ENCODE data around the gene CBY3. TPM values are rescaled to one million over a fixed set of nuclear protein-coding genes. Genes with fewer than 3 reads are reported as not detected.

Gene CBY3
- not detected in 5 replicates for total RNA-seq (2022; extraction: Qiagen RNA extraction)

GRCh38 chr5:179680780-179681401 lies at the start of gene CBY3:
Gene CBY3 (minus strand): TSS chr5:179681034. CDS start chr5:179680918, 116 bp downstream.

GRCh38 chr5:179698935-179699615 lies 18.2 kb upstream of the CBY3 start, which contains the start of gene CANX:
Gene CANX (plus strand): TSS chr5:179698967. CDS start chr5:179705682, 6,715 bp downstream.

Other genes with a start within 250 kb of the CBY3 start
- 27.6 to 31.2 TPM (median 29.3 TPM) in 5 replicates for gene RUFY1, start 130.5 kb downstream of the CBY3 start, total RNA-seq (2022; extraction: Qiagen RNA extraction)
- gene HNRNPH1, start 57.4 kb downstream of the CBY3 start, total RNA-seq (2022; extraction: Qiagen RNA extraction): 471 to 674 TPM (median 491 TPM) in 5 replicates
- 303 to 414 TPM (median 342 TPM) in 5 replicates for gene CANX, start 17.9 kb upstream of the CBY3 start, total RNA-seq (2022; extraction: Qiagen RNA extraction)
- 17.3 to 21.0 TPM (median 19.7 TPM) in 5 replicates for gene MAML1, start 51.8 kb upstream of the CBY3 start, total RNA-seq (2022; extraction: Qiagen RNA extraction)
- gene LTC4S, start 113.0 kb upstream of the CBY3 start, total RNA-seq (2022; extraction: Qiagen RNA extraction): 0.25 to 0.36 TPM (median 0.27 TPM) in 3 of 5 replicates, not detected in the others
- gene MGAT4B, start 125.8 kb upstream of the CBY3 start, total RNA-seq (2022; extraction: Qiagen RNA extraction): 216 to 271 TPM (median 246 TPM) in 5 replicates
- 1,176 to 2,107 TPM (median 1,251 TPM) in 5 replicates for gene SQSTM1, start 139.9 kb upstream of the CBY3 start, total RNA-seq (2022; extraction: Qiagen RNA extraction)
- gene MRNIP, start 177.8 kb upstream of the CBY3 start, total RNA-seq (2022; extraction: Qiagen RNA extraction): 15.6 to 23.6 TPM (median 18.6 TPM) in 5 replicates
- gene TBC1D9B, start 226.9 kb upstream of the CBY3 start, total RNA-seq (2022; extraction: Qiagen RNA extraction): 52.3 to 71.4 TPM (median 64.1 TPM) in 5 replicates

Data from A549 treated with CORT108297 at 1 μM for 4 hours (cell line).